Measurements from ENCODE around the gene ANKS6.

The ANKS6 gene

GRCh38 chr9:98796364-98797101, at the start of gene ANKS6:
TSS of gene ANKS6 (minus strand) at chr9:98796555. CDS start at chr9:98796491, 64 bp downstream.
- peak within 1 kb of the TSS; percentile 62 for H3K4me3 ChIP-seq (ENCODE audit: low read length)
- no peak for TF ChIP-seq ZNF274 (IDR thresholded peaks at IDR 0.05; ENCODE audit: low read depth, low read length)

GRCh38 chr9:98846081-98846480, 49.7 kb upstream of the ANKS6 start:
- TF ChIP-seq ZNF274 (IDR thresholded peaks at IDR 0.05; ENCODE audit: low read depth, low read length), result no peak
- H3K4me3 ChIP-seq (ENCODE audit: low read length), result no peak overlapping the region

DNA sequence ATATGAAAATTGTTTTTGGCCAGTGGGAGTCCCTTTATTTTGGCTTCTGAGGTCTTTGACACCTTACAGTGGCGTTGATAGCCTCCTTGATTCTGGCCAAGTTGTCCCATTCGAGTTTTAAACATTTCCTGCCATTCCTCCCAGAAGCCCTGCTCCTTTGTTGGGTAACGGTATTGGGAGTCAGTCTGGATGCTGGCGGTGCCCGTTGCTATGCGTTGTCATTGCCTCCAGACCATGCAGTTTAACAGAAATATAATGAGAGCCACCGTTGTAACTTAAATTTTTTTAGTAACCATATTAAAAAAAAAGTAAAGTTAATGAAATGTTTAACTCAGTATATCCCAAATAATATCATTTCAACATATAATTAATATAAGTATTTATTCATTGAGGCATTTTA, 46.2 kb upstream of the ANKS6 start:
- TF ChIP-seq ZNF274 (IDR thresholded peaks at IDR 0.05; ENCODE audit: low read depth, low read length), result no peak
- H3K4me3 ChIP-seq (ENCODE audit: low read length), result no peak overlapping the region

- H3K4me3 ChIP-seq (ENCODE audit: low read length), result no peak overlapping the region
- TF ChIP-seq ZNF274 (IDR thresholded peaks at IDR 0.05; ENCODE audit: low read depth, low read length), result no peak
These were observed 43.4 kb upstream of the ANKS6 start for GRCh38 chr9:98839724-98840123.

GRCh38 chr9:98838868-98839565, 42.7 kb upstream of the ANKS6 start:
- no peak for TF ChIP-seq ZNF274 (IDR thresholded peaks at IDR 0.05; ENCODE audit: low read depth, low read length)

GRCh38 chr9:98838155-98838867, 42.0 kb upstream of the ANKS6 start:
- no peak overlapping the region for H3K4me3 ChIP-seq (ENCODE audit: low read length)
- TF ChIP-seq ZNF274 (IDR thresholded peaks at IDR 0.05; ENCODE audit: low read depth, low read length), result no peak

More at GRCh38 chr9:98838868-98839565, 42.7 kb upstream of the ANKS6 start:
- no peak overlapping the region for H3K4me3 ChIP-seq (ENCODE audit: low read length)

- TF ChIP-seq ZNF274 (IDR thresholded peaks at IDR 0.05; ENCODE audit: low read depth, low read length), result no peak
- H3K4me3 ChIP-seq (ENCODE audit: low read length), result no peak overlapping the region
These were observed 41.2 kb upstream of the ANKS6 start for GRCh38 chr9:98837516-98837915.

DNA sequence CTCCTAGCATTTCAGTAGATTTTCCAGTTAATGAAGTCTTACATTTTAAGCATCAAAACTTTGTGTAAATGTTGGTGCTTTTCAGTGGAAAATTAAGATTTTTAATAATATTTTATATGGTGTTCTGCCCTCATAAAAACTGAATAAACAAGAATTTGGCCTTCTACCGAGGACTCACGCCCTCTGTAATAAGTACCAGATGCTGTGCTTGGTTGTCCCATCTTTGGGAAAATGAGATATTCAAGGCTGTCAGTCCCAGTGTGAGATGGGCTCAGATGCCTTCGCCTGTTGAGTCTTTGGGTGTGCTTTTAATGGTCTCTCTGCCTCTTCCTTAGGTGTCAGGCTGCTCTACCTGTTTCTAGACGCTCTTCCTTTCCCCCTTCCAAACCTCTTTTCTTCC, 39.9 kb upstream of the ANKS6 start:
- TF ChIP-seq ZNF274 (IDR thresholded peaks at IDR 0.05; ENCODE audit: low read depth, low read length), result no peak
- H3K4me3 ChIP-seq (ENCODE audit: low read length), result no peak overlapping the region

DNA sequence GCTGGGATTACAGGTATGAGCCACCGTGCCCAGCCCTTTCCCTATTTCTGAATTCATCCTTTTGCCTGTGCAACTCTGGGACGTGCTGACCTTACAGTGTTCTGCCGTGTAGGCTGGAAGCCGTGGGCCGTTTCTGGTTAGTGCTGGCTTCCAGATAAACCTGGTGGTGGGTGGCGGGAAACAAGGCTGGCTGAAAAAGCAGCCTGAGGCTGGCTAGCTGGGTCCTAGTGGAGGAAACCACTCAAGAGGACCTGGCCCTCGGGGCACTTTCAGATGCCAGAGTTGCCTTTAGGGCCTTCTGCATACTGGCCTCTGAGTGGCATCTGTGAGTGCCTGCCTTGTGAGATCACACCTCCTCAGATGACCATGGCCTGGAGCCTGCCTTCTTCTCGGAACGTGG, 38.0 kb upstream of the ANKS6 start:
- TF ChIP-seq ZNF274 (IDR thresholded peaks at IDR 0.05; ENCODE audit: low read depth, low read length), result no peak
- no peak overlapping the region for H3K4me3 ChIP-seq (ENCODE audit: low read length)

DNA sequence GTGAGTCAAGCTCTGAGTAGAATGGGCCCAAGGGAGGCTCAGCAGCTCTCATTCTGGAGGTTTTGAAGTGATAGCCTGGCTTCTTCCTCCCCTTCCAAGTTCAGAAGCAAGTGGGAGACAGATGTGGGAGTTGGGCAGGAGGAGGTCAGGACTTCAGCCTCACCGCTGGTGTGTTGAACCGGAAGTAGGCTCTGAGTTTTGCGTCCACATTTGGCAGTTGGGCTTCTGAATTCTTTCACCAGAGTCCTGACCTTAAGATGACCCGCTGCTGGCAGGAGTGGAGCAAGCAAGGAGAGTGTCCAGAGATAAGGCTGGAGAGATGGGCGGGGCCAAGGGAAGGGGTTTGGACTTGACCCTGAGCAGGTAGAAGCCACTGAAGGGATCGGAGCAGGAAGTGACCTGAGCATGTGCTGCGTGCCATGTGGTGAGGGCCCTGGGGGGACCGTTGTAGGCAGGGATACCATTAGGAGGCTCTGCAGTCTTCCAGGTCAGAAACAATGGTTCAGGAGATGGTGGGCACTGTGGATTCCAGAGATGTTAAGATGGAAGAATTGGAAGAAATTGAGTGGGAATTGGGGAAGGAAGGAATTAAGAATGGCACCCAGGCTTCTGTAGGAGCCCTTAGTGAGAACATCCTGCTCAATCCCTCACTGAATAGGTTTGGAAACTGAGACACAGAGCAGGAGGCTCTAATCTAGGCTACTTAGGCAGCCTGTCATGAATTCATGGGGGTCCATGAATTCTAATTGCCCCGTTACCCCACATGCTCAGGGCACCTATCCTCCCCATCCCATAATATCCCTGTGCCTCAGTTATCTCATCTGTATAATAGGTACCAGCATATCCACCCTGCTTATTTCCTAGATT, 37.0 kb upstream of the ANKS6 start:
- no peak overlapping the region for H3K4me3 ChIP-seq (ENCODE audit: low read length)
- TF ChIP-seq ZNF274 (IDR thresholded peaks at IDR 0.05; ENCODE audit: low read depth, low read length), result no peak

GRCh38 chr9:98832768-98833089, 36.4 kb upstream of the ANKS6 start:
- no peak for TF ChIP-seq ZNF274 (IDR thresholded peaks at IDR 0.05; ENCODE audit: low read depth, low read length)

GRCh38 chr9:98831696-98832095, 35.3 kb upstream of the ANKS6 start:
- H3K4me3 ChIP-seq (ENCODE audit: low read length), result no peak overlapping the region
- no peak for TF ChIP-seq ZNF274 (IDR thresholded peaks at IDR 0.05; ENCODE audit: low read depth, low read length)

More at GRCh38 chr9:98832768-98833089, 36.4 kb upstream of the ANKS6 start:
- no peak overlapping the region for H3K4me3 ChIP-seq (ENCODE audit: low read length)

- TF ChIP-seq ZNF274 (IDR thresholded peaks at IDR 0.05; ENCODE audit: low read depth, low read length), result no peak
- H3K4me3 ChIP-seq (ENCODE audit: low read length), result no peak overlapping the region
These were observed 34.2 kb upstream of the ANKS6 start for GRCh38 chr9:98830554-98830953.

DNA sequence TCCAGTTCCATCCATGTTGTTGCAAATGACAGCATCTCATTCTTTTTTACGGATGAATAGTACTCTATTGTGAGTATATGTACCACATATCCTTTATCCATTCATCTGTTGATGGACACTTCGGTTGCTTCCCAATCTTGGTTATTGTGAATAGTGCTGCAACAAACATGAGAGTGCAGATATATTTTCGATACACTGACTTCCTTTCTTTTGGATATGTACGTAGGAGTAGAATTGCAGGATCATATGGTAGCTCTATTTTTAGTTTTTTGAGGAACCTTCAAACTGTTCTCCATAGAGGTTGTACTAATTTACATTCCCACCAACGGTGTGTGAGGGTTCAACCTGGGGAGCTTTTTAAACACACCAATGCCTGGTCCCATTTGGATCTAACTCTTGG, 33.4 kb upstream of the ANKS6 start:
- H3K4me3 ChIP-seq (ENCODE audit: low read length), result no peak overlapping the region
- no peak for TF ChIP-seq ZNF274 (IDR thresholded peaks at IDR 0.05; ENCODE audit: low read depth, low read length)

Data from GM08714 (cell line).